HG03442 (cell line): ENCODE data around the gene CFAP97D2.
"Not testable (repeated sequence)": the region's sequence is repeated elsewhere in the genome, so short reads cannot be mapped to it uniquely, and the experiment has no call there.

Experiments
- ATAC-seq: cut with Tn5 transposase; IDR thresholded peaks from one replicate; pipeline ENCODE4 v1.9.1; 2021; ENCODE audit warnings: mild to moderate bottlenecking, moderate library complexity; ENCODE audit not compliant: unreplicated experiment

CFAP97D2 gene

DNA sequence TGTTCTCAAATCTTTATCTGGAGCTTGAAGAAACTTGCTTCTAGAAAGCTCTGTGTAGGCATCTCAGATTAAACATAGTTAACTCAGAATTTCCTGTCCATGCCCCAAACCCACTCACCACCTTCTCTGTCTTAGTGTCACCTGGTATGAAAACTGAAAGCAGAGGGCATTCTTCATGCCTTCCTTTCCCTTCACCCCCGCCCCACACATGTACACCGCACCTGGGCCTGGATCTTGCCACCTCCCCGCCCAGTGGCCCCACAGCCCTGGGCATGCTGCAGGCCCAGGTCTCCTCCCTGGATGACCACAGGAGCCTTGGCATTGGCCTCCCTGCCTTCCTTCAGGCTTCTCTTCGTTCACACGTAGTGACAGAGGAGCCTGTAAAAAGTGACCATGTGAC lies 15.8 kb downstream of the CFAP97D2 start:
- no peak for ATAC-seq

DNA sequence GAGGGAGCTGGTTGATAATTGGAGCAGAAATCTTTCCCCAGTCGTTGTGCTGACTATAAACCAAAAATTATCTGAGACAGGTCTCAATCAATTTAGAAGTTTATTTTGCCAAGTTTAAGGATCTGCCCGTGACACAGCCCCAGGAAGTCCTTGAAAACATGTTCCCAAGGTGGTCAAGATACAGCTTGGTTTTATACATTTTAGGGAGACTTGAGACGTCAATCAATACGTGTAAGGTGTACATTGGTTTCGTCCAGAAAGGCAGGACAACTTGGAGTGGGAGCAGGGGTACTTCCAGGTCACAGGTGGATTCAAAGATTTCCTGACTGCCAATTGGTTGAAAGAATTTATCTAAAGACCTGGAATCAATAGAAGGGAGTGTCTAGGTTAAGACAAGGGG lies 17.6 kb downstream of the CFAP97D2 start:
- no peak for ATAC-seq

DNA sequence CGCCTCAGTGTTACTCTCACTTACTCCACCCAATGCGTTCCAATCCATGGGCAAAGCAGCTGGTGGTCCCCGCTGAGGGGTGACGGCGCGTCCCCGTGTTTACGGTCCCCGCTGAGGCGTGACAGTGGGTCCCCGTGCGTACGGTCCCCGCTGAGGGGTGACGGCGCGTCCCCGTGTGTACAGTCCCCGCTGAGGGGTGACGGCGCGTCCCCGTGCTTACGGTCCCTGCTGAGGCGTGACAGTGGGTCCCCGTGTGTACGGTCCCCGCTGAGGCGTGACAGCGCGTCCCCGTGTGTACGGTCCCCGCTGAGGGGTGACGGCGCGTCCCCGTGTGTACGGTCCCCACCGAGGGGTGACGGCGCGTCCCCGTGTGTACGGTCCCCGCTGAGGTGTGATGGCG lies 19.5 kb downstream of the CFAP97D2 start:
- no peak for ATAC-seq

DNA sequence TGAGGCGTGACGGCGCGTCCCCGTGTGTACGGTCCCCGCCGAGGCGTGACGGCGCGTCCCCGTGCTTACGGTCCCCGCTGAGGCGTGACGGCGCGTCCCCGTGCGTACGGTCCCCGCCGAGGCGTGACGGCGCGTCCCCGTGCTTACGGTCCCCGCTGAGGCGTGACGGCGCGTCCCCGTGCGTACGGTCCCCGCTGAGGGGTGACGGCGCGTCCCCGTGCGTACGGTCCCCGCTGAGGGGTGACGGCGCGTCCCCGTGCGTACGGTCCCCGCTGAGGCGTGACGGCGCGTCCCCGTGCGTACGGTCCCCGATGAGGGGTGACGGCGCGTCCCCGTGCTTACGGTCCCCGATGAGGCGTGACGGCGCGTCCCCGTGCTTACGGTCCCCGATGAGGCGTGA lies 20.5 kb downstream of the CFAP97D2 start:
- not testable (repeated sequence) for ATAC-seq

DNA sequence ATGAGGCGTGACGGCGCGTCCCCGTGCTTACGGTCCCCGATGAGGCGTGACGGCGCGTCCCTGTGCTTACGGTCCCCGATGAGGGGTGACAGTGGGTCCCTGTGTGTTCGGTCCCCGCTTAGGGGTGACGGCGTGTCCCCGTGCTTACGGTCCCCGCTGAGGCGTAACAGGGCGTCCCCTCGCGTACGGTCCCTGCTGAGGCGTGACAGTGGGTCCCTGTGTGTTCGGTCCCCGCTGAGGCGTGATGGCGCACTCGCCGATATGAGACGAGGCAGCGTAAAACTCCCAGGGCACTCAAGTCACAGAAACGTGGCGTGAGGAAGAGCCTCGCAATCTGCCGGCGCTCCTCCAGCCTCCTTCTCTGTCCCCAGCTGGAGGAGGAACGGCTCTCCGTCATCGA lies 20.9 kb downstream of the CFAP97D2 start:
- no peak for ATAC-seq

DNA sequence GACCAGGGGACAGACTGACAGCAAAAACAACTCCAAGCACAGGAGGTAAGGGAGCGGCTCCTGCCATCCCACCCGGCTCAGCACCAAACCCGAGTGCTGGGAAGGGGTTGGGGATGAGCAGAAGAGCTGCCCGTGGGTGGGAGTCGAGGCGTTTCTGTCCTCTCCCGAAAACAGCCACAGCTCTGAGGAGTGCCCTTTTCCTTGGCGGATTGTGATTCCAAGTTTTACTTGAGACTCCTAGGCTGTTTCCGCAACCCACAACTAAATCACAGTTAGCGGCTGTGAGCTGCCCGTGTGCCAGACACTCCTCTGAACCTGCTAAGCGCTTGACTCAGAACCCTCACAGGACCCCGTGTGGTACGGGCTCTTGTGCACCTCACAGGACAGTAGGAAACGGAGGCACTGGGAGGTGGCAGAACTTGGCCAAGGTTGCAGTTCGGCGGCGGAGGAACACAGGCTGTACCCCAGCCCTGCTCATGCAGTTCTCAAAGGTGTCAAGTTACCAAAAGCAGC lies 21.4 kb downstream of the CFAP97D2 start:
- ATAC-seq: no peak

DNA sequence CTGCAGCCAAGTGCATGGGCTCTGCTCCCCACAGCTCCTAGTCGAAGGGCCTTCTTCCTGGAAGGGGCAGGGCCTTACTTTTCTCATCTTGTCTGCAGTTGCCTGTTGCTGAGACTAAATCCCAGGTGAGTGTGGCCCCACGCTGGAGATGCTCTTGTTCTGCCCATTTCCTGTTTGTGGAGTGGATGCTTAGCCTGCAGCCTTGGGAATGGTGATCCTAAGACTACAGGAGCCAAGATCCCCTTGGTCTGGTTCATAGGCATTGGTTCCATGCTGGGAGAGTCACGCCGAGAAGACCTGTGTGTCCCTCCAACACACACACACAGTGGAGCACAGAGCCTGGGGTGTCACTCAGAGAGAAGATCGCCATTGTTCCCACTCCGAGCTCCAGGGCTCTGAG lies 23.5 kb downstream of the CFAP97D2 start:
- no peak for ATAC-seq

DNA sequence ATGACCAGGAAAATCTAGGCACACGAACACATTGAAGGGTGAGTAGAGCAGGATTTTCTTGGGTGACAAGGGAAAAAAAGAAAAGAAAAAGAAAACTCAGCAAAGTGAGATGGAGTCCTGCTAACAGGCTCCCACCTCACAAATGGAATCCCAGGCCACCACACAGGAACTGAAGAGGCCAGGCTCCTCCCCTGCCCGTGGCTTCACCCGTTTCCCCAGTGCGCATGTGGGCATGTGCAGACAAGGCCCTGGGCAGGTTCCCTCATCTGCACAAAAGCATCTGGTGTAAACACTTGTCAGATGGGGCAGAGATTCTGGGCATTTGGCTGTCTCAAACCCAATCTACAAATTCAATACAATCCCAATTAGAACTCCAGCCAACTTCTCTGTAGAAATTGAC lies 24.5 kb downstream of the CFAP97D2 start:
- no peak for ATAC-seq

DNA sequence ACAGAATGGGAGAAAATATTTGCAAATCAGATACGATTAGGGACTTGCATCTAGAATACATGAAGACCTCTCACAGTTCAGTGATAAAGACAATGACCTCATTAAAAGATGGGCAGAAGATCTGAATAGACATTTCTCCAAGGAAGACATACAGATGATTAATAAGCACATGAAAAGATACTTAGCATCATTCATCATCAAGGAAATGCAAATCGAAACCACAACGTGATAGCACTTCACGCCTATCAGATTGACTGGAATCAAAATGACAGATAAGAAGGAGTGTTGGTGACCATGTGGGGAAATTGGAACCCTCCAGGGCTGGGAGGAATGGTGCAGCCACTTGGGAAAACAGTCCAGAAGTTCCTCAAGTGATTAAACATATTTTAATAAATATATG lies 25.8 kb downstream of the CFAP97D2 start:
- no peak for ATAC-seq

DNA sequence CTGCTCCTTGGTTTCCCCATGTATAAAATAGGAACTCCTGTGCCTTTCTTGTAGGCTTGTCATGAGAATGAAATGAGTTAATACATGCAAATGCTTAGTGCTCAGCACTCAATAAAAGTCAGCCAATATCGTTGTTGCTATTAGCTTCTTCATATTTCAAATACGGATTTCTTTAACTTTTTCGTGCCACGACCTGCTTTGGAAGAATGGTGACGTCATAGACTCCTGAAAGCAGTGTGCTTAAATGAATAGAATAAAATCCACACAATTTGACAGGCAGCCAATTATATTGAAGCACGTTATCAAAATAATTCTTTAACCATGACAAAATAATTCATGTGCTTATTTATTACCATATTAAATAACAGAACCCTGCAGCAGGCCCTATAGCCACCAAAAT lies 29.1 kb downstream of the CFAP97D2 start:
- ATAC-seq: no peak

DNA sequence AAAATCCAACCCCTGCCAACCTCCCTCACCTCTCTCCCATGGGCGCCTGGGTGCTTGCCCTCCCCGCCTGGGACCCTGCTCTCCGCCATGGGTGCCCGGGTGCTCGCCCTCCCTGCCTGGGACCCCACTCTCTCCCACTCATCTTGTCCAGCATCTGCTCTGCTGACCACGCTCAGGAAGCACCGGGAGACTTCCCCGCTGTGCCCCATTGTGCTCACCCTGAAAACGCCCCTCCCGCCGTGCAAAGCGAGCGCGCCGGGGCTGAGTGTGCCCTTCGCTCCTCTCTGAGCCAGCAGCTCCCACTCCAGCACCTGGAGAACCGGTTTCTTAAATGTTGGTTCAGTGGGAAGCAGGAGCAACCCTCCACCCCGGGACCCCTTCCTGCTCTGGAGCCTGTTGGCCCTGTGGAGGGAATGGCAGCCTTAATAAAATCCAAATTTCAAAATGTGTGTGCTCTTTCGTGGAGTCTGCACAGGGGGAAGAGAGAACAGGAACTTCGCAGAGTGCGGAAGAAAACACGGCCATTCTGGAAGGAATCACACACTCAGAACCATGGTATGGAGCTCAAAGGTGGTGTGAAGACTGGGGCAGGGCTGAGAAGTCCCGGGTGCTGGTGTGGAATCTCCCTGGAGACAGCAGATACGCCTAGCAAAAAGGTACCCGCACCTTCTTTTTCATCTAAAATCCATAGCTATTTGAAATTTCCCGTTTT lies 32.5 kb downstream of the CFAP97D2 start:
- no peak for ATAC-seq

DNA sequence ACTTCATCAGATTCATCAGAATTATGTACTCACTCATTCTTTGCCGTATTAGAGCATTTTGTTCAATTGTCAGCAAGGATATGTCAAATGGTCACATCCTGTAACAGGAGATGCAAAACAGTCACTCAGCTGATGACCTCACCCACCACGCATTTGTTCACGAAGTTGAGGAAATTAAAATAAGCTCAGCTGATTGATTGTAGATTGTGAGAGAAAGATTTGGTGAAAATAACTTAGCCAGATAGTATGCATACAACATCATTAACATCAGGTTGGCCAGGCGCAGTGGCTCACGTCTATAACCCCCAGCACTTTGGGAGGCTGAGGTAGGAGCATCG lies 33.1 kb downstream of the CFAP97D2 start:
- ATAC-seq: no peak

DNA sequence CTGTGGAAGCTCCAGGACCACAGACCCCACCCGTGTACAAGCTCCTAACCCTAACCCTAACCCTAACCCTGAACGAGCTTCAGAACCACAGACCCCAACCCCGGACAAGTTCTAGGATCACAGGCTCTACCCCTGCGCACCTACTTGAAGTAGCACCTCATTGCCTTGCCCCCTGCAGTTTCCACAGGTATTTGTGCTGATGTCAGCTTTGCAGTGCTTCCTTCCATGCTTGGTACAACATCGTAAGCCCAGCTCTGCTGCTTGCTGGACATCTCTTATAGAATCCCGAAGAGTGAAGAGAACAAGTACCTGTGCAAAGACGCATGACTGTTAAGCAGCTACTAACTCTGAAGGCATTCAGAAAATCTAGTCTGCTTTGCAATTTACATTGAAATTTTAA lies 34.9 kb downstream of the CFAP97D2 start:
- ATAC-seq: no peak

DNA sequence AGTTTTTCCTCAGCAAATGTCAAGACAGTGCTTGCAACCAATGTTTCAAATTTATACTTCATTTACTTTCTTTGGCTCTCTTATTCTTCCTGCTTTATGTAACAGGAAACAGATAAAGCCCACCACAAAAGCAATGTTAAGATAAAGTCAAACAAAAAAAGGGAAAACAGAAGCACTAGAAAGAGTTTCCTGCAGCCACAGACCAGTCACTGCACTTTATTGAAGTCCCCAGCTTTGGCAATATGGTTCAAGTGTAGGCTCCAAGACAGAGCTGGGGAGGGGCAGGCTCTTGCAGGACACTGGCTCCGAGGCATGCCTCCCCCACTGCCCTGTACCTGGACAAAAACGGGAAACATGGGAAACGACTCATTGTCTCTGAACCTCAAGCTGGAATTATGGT lies 40.3 kb downstream of the CFAP97D2 start:
- no peak for ATAC-seq

DNA sequence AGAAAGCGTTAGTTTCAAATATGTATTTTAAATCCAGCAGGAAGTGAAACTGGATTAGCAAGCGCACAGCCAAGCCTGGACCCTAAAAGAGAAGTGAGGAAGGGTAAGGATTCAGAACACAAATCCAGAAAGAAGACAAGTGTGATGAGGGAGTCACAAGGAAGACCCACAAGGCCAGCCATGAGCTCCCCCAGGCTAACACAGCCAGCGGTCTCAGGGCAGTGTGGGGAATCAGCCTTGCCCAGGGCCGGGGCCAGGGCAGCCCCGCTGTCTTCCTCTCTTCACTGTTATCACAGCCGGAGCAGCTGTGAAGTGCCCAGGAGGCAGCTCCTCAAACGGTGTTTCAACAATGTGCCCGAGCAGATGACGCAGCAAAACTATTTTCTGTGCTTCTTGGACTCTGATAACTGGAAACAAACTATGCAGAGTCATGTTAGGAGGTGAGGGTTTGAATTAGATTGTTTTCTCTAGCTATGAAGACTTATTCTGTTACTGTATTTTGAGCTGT lies 43.5 kb downstream of the CFAP97D2 start:
- ATAC-seq: no peak

DNA sequence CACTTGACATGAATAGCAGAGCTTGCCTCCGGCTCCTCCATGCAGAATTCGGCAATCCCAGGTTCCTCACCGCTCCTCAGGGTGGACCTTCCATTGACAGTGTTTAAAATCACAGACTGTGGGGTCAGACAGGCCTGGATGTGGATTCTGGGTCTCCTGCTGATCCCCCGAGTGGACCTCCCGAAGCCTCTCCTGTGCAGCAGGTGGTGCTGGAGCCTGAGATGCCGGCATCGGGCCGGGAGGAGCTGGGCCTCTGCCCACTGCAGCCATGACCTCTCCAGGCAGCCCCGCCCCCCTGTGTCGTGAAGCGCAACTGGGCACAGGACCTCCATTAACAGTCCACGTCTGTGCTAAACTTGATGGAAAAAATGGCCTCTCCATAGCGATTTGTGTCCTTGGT lies 45.1 kb downstream of the CFAP97D2 start:
- ATAC-seq: no peak

DNA sequence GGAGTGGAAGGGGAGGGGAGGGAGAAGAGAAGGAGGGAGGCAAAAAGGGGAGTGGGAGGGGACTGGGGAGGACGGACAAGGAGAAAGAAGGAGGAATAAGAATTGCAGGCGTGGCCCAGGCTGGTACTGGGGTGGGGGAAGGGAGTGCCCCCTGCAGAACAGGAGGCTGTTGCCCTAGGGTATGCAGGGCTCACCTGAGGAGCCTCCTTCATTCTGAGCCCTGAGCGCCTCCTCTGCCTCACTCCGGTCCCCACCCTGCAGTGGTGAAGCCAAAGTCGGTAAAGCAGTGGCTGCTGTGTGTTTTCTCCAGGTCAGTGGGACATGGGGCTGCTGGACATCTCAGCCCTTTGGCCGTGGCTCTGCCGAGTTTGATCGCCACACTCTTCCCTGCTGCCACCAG lies 46.6 kb downstream of the CFAP97D2 start:
- ATAC-seq: no peak

DNA sequence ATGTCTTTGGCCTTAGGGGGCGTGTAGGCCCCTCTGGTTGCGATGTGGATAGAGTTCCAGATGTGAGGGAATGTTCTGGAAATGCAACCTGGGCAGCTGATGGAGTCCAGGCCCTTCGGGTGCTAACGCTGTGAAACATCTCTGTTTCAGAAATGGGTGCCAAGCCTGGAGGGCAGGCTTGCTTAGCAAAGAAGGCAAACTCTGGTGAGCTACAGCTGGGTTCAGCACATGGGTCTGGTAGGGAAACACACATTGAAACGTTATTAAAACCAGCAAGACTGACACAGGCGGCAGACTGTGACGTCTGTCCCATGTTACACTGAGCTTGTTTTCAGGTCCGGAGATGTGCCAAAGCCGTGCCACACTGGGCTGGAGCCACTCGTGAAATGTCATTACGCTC lies 47.0 kb downstream of the CFAP97D2 start:
- no peak for ATAC-seq

DNA sequence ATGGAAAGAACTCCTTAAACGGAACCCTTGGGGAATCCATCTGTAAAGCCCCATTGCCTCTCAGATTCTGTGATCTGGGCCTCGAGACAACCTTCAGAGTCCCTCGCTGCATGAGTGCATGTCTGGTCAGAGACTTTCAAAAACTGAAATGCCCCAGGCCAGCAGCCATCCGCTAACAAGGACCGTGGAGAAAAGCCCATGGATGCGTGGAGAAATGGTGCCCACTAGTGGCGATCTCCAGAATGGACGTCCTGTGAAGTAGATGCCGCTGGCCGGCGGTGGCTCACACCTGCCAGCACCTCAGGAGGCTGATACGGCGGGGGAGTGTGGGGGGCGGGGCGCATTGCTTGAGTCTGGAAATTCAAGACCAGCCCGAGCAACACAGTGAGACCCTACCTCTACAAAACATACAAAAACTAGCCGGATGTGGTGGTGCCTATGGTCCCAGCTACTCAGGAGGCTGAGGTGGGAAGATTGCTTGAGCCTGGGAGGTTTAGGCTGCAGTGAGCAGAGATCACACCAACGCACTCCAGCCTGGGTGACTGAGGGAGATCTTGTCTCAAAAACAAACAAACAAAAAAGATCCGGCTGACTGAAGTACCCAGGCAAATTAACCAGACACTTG lies 47.8 kb downstream of the CFAP97D2 start:
- peak; percentile 70 for ATAC-seq

DNA sequence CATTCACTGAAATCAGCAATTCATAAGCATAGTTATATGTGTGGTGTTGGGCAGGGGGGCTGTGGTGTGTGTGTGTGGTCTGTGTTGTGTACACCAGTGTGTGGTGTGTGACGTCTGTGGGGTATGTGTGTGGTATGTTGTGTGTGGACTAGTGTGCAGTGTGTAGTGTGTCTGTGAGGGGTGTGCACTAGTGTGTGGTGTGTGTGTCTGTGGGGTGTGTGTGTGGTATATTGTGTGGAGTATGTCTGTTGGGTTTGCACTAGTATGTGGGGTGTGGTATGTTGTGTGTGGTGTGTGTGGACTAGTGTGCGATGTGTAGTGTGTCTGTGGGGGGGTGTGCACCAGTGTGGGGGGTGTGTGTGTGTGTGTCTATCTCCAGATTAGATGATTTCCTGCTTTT lies 48.5 kb downstream of the CFAP97D2 start:
- no peak for ATAC-seq

DNA sequence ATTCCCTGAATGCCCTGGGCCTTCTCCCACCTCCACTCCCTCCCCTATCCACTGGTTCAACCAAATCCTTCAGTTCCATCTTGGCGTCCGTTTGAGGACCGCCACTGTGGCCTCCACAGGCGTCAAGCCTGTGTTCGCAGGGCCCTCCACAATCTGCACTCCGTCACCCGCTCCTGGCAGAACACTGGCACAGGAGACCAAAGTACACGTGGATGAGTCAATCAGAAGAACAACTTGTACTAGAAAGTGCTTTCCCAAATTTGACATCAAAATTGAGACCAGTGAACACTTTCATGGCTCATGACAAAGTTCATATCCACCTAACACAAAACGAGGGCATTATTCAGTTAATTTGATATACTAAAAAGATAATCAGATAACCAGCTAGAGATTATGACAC lies 49.1 kb downstream of the CFAP97D2 start:
- no peak for ATAC-seq

DNA sequence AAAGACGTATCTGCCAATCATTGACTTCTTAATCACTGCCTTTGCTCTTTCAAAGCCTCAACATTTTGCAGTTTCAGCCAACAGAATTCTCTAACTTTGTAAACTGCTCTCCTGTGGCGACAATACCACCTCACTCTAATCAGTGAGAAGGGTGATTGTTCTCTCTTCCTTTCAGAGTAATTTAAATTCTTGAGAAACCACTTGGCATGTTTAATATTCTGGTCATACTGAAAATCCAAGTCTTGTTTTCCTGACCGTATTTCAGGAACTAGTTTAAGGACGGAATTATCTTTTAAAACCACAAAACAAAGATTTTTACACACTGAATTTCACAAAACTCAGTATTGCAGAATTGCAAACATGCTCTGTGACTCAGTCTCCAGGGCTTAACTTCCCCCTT lies 50.4 kb downstream of the CFAP97D2 start:
- no peak for ATAC-seq

DNA sequence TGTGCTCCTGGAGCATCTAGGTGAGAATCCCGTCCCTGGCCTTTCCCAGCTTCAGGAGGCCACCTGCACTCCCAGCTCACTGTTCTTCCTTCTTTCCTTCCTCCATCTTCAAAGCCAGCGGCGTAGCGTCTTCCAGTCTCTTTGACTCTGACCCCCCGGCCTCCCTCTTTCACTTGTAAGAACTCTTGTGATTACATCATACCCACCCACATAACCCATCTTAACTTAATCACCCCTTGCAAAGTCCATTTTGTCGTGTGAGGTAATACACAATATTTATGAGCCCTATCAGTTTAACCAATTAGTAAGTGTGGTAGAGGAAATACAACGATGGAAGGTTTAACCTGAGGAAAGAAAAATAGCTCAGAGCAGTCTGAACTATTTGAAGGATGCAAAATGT lies 51.1 kb downstream of the CFAP97D2 start:
- no peak for ATAC-seq
